ENCODE data around the gene TTC7B. TPM values are rescaled to one million over a fixed set of nuclear protein-coding genes. Genes with fewer than 3 reads are reported as not detected.
A peak's percentile ranks its signal among the peaks of the same experiment; 100 is the strongest.

The TTC7B gene
- total and polyA plus RNA-seq, 9 of the 15 experiments (the other 6 are each of a cell fraction or from before 2014, with no cell fraction given) = 2.2 to 77.2 (median 36.7) TPM

DNA sequence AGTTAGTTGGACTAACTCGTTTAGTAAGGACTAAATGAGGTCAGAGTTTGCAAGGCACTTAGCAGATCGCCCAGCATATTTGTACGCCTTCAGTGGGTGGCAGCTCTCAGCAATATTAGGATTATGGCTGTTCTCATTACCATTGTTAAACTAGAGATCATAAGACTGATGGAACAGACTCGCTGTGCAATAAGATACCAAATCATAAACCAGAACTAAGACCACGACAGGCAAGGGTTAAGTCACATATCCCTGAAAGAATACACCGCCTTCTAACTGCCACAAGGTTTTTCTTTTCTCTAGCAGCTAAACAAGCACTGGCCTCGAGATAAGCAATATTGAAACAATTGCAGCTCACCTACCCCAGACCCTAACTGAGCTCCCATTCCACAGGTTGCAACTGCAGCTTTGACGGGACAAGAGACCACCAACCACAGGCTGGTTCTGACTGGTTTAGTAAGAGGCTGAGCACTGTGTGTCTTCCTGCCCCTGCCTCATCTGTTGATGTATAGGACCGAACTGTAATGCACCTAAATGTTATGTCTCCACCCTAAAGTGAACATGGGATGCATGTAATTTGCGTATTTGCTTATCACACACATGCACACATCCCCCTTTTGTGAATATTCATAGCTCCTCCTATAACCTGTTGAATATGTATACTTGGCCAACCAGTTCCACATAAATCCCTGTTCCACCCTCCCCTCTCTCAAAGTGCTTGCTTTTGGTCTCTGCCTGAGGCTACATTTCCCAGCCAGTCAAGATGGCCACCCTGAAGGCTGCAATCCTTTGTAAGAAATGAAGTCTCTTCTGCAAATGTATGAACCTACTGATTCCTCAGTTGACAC is 266.2 kb downstream of the TTC7B start (continued):
- no peak for TF ChIP-seq SNAPC5 (CRISPR knock-in tag; IDR thresholded peaks at IDR 0.05)
- TF ChIP-seq, protein P1, sequence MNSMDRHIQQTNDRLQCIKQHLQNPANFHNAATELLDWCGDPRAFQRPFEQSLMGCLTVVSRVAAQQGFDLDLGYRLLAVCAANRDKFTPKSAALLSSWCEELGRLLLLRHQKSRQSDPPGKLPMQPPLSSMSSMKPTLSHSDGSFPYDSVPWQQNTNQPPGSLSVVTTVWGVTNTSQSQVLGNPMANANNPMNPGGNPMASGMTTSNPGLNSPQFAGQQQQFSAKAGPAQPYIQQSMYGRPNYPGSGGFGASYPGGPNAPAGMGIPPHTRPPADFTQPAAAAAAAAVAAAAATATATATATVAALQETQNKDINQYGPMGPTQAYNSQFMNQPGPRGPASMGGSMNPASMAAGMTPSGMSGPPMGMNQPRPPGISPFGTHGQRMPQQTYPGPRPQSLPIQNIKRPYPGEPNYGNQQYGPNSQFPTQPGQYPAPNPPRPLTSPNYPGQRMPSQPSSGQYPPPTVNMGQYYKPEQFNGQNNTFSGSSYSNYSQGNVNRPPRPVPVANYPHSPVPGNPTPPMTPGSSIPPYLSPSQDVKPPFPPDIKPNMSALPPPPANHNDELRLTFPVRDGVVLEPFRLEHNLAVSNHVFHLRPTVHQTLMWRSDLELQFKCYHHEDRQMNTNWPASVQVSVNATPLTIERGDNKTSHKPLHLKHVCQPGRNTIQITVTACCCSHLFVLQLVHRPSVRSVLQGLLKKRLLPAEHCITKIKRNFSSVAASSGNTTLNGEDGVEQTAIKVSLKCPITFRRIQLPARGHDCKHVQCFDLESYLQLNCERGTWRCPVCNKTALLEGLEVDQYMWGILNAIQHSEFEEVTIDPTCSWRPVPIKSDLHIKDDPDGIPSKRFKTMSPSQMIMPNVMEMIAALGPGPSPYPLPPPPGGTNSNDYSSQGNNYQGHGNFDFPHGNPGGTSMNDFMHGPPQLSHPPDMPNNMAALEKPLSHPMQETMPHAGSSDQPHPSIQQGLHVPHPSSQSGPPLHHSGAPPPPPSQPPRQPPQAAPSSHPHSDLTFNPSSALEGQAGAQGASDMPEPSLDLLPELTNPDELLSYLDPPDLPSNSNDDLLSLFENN (IDR thresholded peaks at IDR 0.05; ENCODE audit: low read depth in 2 of 2, low read length in 2 of 2) = no peak
- no peak for TF ChIP-seq CBFB (CRISPR knock-in tag; IDR thresholded peaks at IDR 0.05)
- TF ChIP-seq DPF2 (IDR thresholded peaks at IDR 0.05) = no peak
- TF ChIP-seq ZNF384 (IDR thresholded peaks at IDR 0.05; ENCODE audit: low read depth, low read length) = no peak
- no peak for TF ChIP-seq KLF6 (CRISPR knock-in tag; IDR thresholded peaks at IDR 0.05; ENCODE audit: borderline replicate concordance)
- TF ChIP-seq, protein P2, sequence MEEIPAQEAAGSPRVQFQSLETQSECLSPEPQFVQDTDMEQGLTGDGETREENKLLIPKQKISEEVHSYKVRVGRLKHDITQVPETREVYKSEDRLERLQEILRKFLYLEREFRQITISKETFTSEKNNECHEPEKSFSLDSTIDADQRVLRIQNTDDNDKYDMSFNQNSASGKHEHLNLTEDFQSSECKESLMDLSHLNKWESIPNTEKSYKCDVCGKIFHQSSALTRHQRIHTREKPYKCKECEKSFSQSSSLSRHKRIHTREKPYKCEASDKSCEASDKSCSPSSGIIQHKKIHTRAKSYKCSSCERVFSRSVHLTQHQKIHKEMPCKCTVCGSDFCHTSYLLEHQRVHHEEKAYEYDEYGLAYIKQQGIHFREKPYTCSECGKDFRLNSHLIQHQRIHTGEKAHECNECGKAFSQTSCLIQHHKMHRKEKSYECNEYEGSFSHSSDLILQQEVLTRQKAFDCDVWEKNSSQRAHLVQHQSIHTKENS (CRISPR knock-in tag; IDR thresholded peaks at IDR 0.05) = no peak
- TF ChIP-seq COPS2 (conservative IDR thresholded peaks at IDR 0.05) = no peak
- TF ChIP-seq KAT8 (IDR thresholded peaks at IDR 0.05; ENCODE audit: low read depth) = no peak
- TF ChIP-seq, protein P3, sequence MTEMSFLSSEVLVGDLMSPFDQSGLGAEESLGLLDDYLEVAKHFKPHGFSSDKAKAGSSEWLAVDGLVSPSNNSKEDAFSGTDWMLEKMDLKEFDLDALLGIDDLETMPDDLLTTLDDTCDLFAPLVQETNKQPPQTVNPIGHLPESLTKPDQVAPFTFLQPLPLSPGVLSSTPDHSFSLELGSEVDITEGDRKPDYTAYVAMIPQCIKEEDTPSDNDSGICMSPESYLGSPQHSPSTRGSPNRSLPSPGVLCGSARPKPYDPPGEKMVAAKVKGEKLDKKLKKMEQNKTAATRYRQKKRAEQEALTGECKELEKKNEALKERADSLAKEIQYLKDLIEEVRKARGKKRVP (CRISPR knock-in tag; IDR thresholded peaks at IDR 0.05) = no peak
- no peak for TF ChIP-seq L3MBTL2 (IDR thresholded peaks at IDR 0.05)
- peak; percentile 56; the same call in 1 of the 2 replicates for TF ChIP-seq GTF2F1 (IDR thresholded peaks at IDR 0.05; ENCODE audit: low read depth, low read length)
- peak; percentile 91 for TF ChIP-seq TBP (optimal IDR thresholded peaks at IDR 0.05; ENCODE audit: low read depth, low read length)
- TF ChIP-seq SMAD4 (CRISPR knock-in tag; conservative IDR thresholded peaks at IDR 0.05) = no peak
- no peak for TF ChIP-seq ZNF134 (CRISPR knock-in tag; conservative IDR thresholded peaks at IDR 0.05)
- TF ChIP-seq POLR2A (conservative IDR thresholded peaks at IDR 0.05) = peak; percentile 72
- no peak for TF ChIP-seq ELK1 (CRISPR knock-in tag; IDR thresholded peaks at IDR 0.05)
- TF ChIP-seq HIVEP1 (CRISPR knock-in tag; IDR thresholded peaks at IDR 0.05) = no peak
- no peak for TF ChIP-seq PCBP1 (IDR thresholded peaks at IDR 0.05; ENCODE audit: low read depth, low read length, poor library complexity, severe bottlenecking)
- TF ChIP-seq CBX2 (IDR thresholded peaks at IDR 0.05; ENCODE audit: insufficient read depth, low read length, poor library complexity, severe bottlenecking) = no peak
- peak; percentile 60 for TF ChIP-seq KDM5B (IDR thresholded peaks at IDR 0.05; ENCODE audit: insufficient replicate concordance, low read depth, low read length)

All from K562 (cell line).